SK-N-SH (cell line): Measurements from ENCODE around the gene ZFP92. TPM values are rescaled to one million over a fixed set of nuclear protein-coding genes. Genes with fewer than 3 reads are reported as not detected.

Experiments
- CTCF ChIA-PET: fragments of 300-600, 350-600 bp; formaldehyde crosslinking; extraction: SDS; loops from one replicate; lab custom pipeline; 2021; lab: Yijun Ruan, JAX
- POLR2A ChIA-PET: fragments of 350-600 bp; sonication (Branson Sonifier 250); formaldehyde crosslinking; extraction: SDS; loops from one replicate; lab custom pipeline; 2020; ENCODE audit warnings: antibody characterized with exemption, inconsistent platforms; lab: Yijun Ruan, JAX
- DNase-seq: peaks from one replicate; pipeline ENCODE4 v3.0.0; 2012
- H2AFZ ChIP-seq: fragments of 200-600 bp; sonication (generic); 2 replicates; pipeline ENCODE4 v1.8.1; 2016; ENCODE audit warnings: antibody characterized with exemption, mild to moderate bottlenecking, low read depth
- H3F3A ChIP-seq: fragments of 200-600 bp; sonication (generic); replicated peaks from 2 replicates; pipeline ENCODE3; 2016; ENCODE audit warnings: antibody characterized with exemption, mild to moderate bottlenecking; ENCODE audit not compliant: insufficient read depth
- H3K27ac ChIP-seq, 2 experiments: fragments of 200-500 bp in 1 of 2; fragments of 200-600 bp in 1 of 2; sonication (Bioruptor generic) in 1 of 2; sonication (generic), shearing (Covaris generic) in 1 of 2; 2 replicates each; pipeline versions ENCODE4 v1.5.1 to v1.6.1; 2014 to 2016; ENCODE audit warnings: low read depth in 2 of 2, inconsistent platforms in 1 of 2, low read length in 1 of 2, mild to moderate bottlenecking in 1 of 2, mixed read lengths in 1 of 2
- H3K27me3 ChIP-seq: fragments of 200-600 bp; sonication (generic), shearing (Covaris generic); 2 replicates; pipeline ENCODE4 v1.6.1; 2016; ENCODE audit warnings: mixed run types; ENCODE audit not compliant: insufficient read depth
- H3K36me3 ChIP-seq, 2 experiments: fragments of 200-500 bp in 1 of 2; fragments of 200-600 bp in 1 of 2; sonication (Bioruptor generic) in 1 of 2; sonication (generic) in 1 of 2; replicated peaks in 1 of 2; 2 replicates each; pipeline versions ENCODE3 to v1.5.1; 2014 to 2016; ENCODE audit warnings: low read length in 1 of 2, mild to moderate bottlenecking in 1 of 2; ENCODE audit not compliant: insufficient read depth in 2 of 2, control insufficient read depth in 1 of 2
- H3K4me1 ChIP-seq, 2 experiments: fragments of 200-500 bp in 1 of 2; fragments of 200-600 bp in 1 of 2; sonication (Bioruptor generic) in 1 of 2; sonication (generic), shearing (Covaris generic) in 1 of 2; 2 replicates each; pipeline versions ENCODE4 v1.5.1 to v1.6.1; 2014 to 2016; ENCODE audit warnings: low read depth in 1 of 2, low read length in 1 of 2, mixed run types in 1 of 2; ENCODE audit not compliant: insufficient read depth in 2 of 2, control insufficient read depth in 1 of 2
- H3K4me2 ChIP-seq: fragments of 200-600 bp; sonication (generic), shearing (Covaris generic); 2 replicates; pipeline ENCODE4 v1.6.1; 2017; ENCODE audit warnings: mixed run types
- H3K4me3 ChIP-seq, 2 experiments: fragments of 200-500 bp in 1 of 2; fragments of 200-600 bp in 1 of 2; sonication (Bioruptor generic) in 1 of 2; sonication (generic), shearing (Covaris generic) in 1 of 2; 2 replicates each; pipeline versions ENCODE4 v1.5.1 to v1.8.1; 2014 to 2016; ENCODE audit warnings: low read depth in 2 of 2, inconsistent platforms in 1 of 2, low read length in 1 of 2, mild to moderate bottlenecking in 1 of 2, mixed read lengths in 1 of 2, moderate library complexity in 1 of 2
- H3K79me2 ChIP-seq: fragments of 200-600 bp; sonication (generic); 2 replicates; pipeline ENCODE4 v1.8.1; 2017; ENCODE audit warnings: mild to moderate bottlenecking; ENCODE audit not compliant: insufficient read depth
- H3K9ac ChIP-seq: fragments of 200-600 bp; sonication (generic); 2 replicates; pipeline ENCODE4 v1.6.1; 2017; ENCODE audit warnings: mixed run types
- H3K9me2 ChIP-seq: fragments of 200-600 bp; sonication (generic); 2 replicates; pipeline ENCODE4 v1.6.1; 2017; ENCODE audit warnings: mixed run types
- H3K9me3 ChIP-seq: fragments of 200-600 bp; sonication (generic); 2 replicates; pipeline ENCODE4 v1.6.1; 2017; ENCODE audit warnings: mixed run types, mild to moderate bottlenecking, moderate library complexity
- H4K20me1 ChIP-seq: fragments of 200-600 bp; sonication (generic); 2 replicates; pipeline ENCODE4 v1.6.1; 2017; ENCODE audit warnings: mild to moderate bottlenecking, mixed run types; ENCODE audit not compliant: insufficient read depth
- CTCF ChIP-seq: fragments of 200-600 bp; sonication (generic); IDR thresholded peaks from 2 replicates; pipeline ENCODE4 v1.6.1; 2017; ENCODE audit warnings: antibody characterized with exemption, mild to moderate bottlenecking, moderate library complexity
- EZH2phosphoT487 ChIP-seq: fragments of 200-600 bp; sonication (generic); IDR thresholded peaks from 2 replicates; pipeline ENCODE4 v1.6.1; 2017; ENCODE audit warnings: low read depth, mixed run types, mild to moderate bottlenecking, antibody characterized with exemption, moderate library complexity, borderline replicate concordance
- GABPA ChIP-seq: IDR thresholded peaks from 2 replicates; pipeline ENCODE4 v1.4.0; 2012; ENCODE audit warnings: low read depth, mild to moderate bottlenecking
- GATA2 ChIP-seq: sonication (generic); formaldehyde crosslinking; IDR thresholded peaks from 2 replicates; pipeline ENCODE4 v1.5.0; 2020; ENCODE audit warnings: mild to moderate bottlenecking, missing genetic modification reagents
- IRF3 ChIP-seq: fragments of 150-350 bp; IDR thresholded peaks from 2 replicates; pipeline ENCODE4 v1.6.1; 2016; ENCODE audit warnings: mild to moderate bottlenecking, low read depth, low read length
- JUND ChIP-seq: IDR thresholded peaks from 2 replicates; pipeline ENCODE4 v1.4.0; 2012
- MEF2A ChIP-seq: IDR thresholded peaks from 2 replicates; pipeline ENCODE4 v1.4.0; 2012; ENCODE audit warnings: low read depth, borderline replicate concordance
- MXI1 ChIP-seq: IDR thresholded peaks from 2 replicates; pipeline ENCODE4 v1.6.1; 2012; ENCODE audit warnings: mild to moderate bottlenecking, low read depth, low read length, improper control_type of control experiment
- REST ChIP-seq: IDR thresholded peaks from 2 replicates; pipeline ENCODE4 v1.6.1; 2012; ENCODE audit warnings: mild to moderate bottlenecking, low read depth, low read length, moderate library complexity
- RFX5 ChIP-seq: IDR thresholded peaks from 2 replicates; pipeline ENCODE4 v1.6.1; 2012; ENCODE audit warnings: mild to moderate bottlenecking, improper control_type of control experiment, low read length
- SIN3A ChIP-seq: IDR thresholded peaks from 2 replicates; pipeline ENCODE4 v1.6.1; 2012; ENCODE audit warnings: low read depth, mild to moderate bottlenecking, low read length, moderate library complexity, borderline replicate concordance
- SMC3 ChIP-seq: IDR thresholded peaks from 2 replicates; pipeline ENCODE4 v1.6.1; 2012; ENCODE audit warnings: low read depth, low read length, improper control_type of control experiment
- USF1 ChIP-seq: IDR thresholded peaks from 2 replicates; pipeline ENCODE4 v1.4.0; 2012; ENCODE audit warnings: low read depth, borderline replicate concordance
- YY1 ChIP-seq: IDR thresholded peaks from 2 replicates; pipeline ENCODE4 v1.4.0; 2012; ENCODE audit warnings: low read depth, mild to moderate bottlenecking
- WGBS: methylation state at CpG from one replicate; pipeline ENCODE4 v1.1.6; 2017; ENCODE audit warnings: low lambda C conversion rate; 5-methylcytosine and 5-hydroxymethylcytosine counted together
- polyA plus RNA-seq, 3 experiments: library from polyadenylated mRNA; depleted of rRNA; stranded (reverse); fragments of >200 nt; gene quantifications; 2 replicates each; pipeline ENCODE4 v1.2.3, GENCODE V29; 2012

The ZFP92 gene
- polyA plus RNA-seq, 1 of the 3 experiments (the other 2 are of a cell fraction) = 0.28 TPM

GRCh38 chrX:153387345-153387744 lies 23.9 kb upstream of the ZFP92 start:
- H3K4me2 ChIP-seq = no peak overlapping the region
- no peak overlapping the region for H2AFZ ChIP-seq
- H3F3A ChIP-seq = peaks cover 7% of the 10 kb centered on the region
- no peak for DNase-seq
- no peak overlapping the region for H3K27ac ChIP-seq
- no peaks in the 10 kb centered on the region for H3K9me3 ChIP-seq
- no peaks in the 10 kb centered on the region for H3K4me1 ChIP-seq
- H3K27me3 ChIP-seq = peaks cover 23% of the 10 kb centered on the region; the same call in 1 of the 2 replicates
- H3K4me3 ChIP-seq = no peak overlapping the region
- POLR2A ChIA-PET = no interaction called here
- CTCF ChIA-PET = interaction anchor here (1.4 kb wide), 1 partner anchor 446 kb away, joined by 3 read pairs; no protein-coding TSS in a partner anchor
- no peak overlapping the region for H3K9ac ChIP-seq
- no peaks in the 10 kb centered on the region for H3K9me2 ChIP-seq
- no peaks in the 10 kb centered on the region for H3K79me2 ChIP-seq
- H3K36me3 ChIP-seq = no peaks in the 10 kb centered on the region
- H4K20me1 ChIP-seq = no peaks in the 10 kb centered on the region
- 11% methylated on average over 5 of the region's 5 CpGs for WGBS
- no peak for TF ChIP-seq REST
- TF ChIP-seq USF1 = no peak
- TF ChIP-seq CTCF = no peak
- no peak for TF ChIP-seq EZH2phosphoT487
- TF ChIP-seq GATA2 (CRISPR knock-in tag) = no peak
- TF ChIP-seq, all 33 proteins: peak for 0

DNA sequence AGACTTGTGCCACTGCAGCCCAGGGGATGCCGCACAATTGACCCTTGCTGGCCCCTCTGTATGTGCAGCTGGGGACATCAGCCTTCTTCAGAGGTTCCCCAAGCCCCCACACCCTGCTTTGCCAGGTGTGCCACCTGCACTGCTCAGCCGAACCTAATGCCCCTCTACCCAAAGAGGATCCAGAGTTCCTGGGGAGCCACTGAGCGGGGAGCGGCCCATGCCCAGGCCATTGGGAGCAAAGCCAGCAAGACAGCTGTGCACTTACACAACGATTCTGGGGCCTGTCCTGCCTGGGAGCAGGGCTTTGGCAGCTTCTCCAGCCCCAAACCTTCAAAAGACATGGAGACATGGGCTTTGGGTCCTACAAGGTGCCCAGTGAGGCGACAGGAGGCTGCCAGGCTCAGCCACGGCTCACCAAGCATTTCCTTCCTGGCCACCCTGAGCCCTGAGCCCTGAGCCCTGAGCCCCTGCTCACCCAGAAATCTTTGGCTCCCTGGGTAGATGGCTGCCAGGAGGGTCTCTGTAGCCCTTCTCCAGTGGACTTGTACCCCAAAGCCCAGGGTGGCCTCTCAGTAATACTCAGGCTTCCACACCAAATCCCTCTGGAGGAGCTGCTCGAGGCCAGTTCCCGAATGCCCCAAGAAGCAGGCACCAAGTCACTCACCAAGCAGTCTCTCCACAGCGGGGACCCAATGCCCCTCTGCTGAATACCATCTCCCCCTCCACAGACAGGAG lies 23.1 kb upstream of the ZFP92 start:
- Histone ChIP-seq H3F3A (peaks cover 4% of the 10 kb centered on the region), H3K9me2 (no peaks in the 10 kb centered on the region), H4K20me1 (no peaks in the 10 kb centered on the region), H3K27me3 (peaks cover 23% of the 10 kb centered on the region; the same call in 1 of the 2 replicates), H3K9me3 (no peaks in the 10 kb centered on the region), H3K27ac (no peak overlapping the region), H3K36me3 (no peaks in the 10 kb centered on the region), H3K4me3 (no peak overlapping the region), H2AFZ (no peak overlapping the region), H3K79me2 (no peaks in the 10 kb centered on the region), H3K4me2 (no peak overlapping the region), H3K4me1 (no peaks in the 10 kb centered on the region), H3K9ac (no peak overlapping the region)
- ChIA-PET POLR2A (no interaction called here), CTCF (interaction anchor here (1.3 to 1.4 kb wide), 2 partner anchors 12 to 447 kb away, joined by 3 read pairs; no protein-coding TSS in a partner anchor)
- 42% methylated on average over 7 of the region's 10 CpGs for WGBS
- DNase-seq = no peak
- TF ChIP-seq RFX5 = no peak
- TF ChIP-seq REST = no peak
- no peak for TF ChIP-seq JUND
- TF ChIP-seq GABPA = no peak
- no peak for TF ChIP-seq MXI1
- no peak for TF ChIP-seq SIN3A
- TF ChIP-seq MEF2A = no peak
- TF ChIP-seq EZH2phosphoT487 = no peak
- TF ChIP-seq SMC3 = no peak
- no peak for TF ChIP-seq YY1
- TF ChIP-seq IRF3 = no peak
